Liver (tissue), 9 donors: ENCODE data around the gene PAPOLB. TPM values are rescaled to one million over a fixed set of nuclear protein-coding genes. Genes with fewer than 3 reads are reported as not detected.

Source experiments
- DNase-seq: peaks from one replicate; pipeline ENCODE4 v3.0.0-alpha.2; 2017; ENCODE audit warnings: low spot score
- H3K27ac ChIP-seq, 2 donors: one replicate each; pipeline ENCODE4 v1.7.0; 2013; ENCODE audit warnings: inconsistent platforms in 2 of 2, low read length in 2 of 2, control low read depth in 1 of 2, low read depth in 1 of 2, mild to moderate bottlenecking in 1 of 2
- H3K27me3 ChIP-seq, 4 donors: one replicate each; pipeline versions ENCODE4 v1.6.1 to v1.7.0; 2013; ENCODE audit warnings: low read length in 3 of 4, inconsistent platforms in 1 of 4, mild to moderate bottlenecking in 1 of 4, moderate library complexity in 1 of 4; ENCODE audit not compliant: control insufficient read depth in 4 of 4, insufficient read depth in 4 of 4
- H3K36me3 ChIP-seq, 4 donors: one replicate each; pipeline versions ENCODE4 v1.6.1 to v1.7.0; 2013; ENCODE audit warnings: low read length in 3 of 4, mild to moderate bottlenecking in 3 of 4, low read depth in 1 of 4, moderate library complexity in 1 of 4; ENCODE audit not compliant: control insufficient read depth in 4 of 4, insufficient read depth in 3 of 4
- H3K4me1 ChIP-seq, 4 donors: one replicate each; pipeline versions ENCODE4 v1.6.1 to v1.7.0; 2013; ENCODE audit warnings: low read length in 3 of 4, mild to moderate bottlenecking in 3 of 4, moderate library complexity in 1 of 4; ENCODE audit not compliant: control insufficient read depth in 4 of 4, insufficient read depth in 4 of 4
- H3K4me3 ChIP-seq, 3 donors: one replicate each; pipeline versions ENCODE4 v1.6.1 to v1.7.0; 2013; ENCODE audit warnings: low read length in 3 of 3, control low read depth in 1 of 3, low read depth in 1 of 3, mild to moderate bottlenecking in 1 of 3
- H3K9ac ChIP-seq, 2 donors: one replicate each; pipeline ENCODE4 v1.7.0; 2013; ENCODE audit warnings: low read length in 2 of 2, mild to moderate bottlenecking in 2 of 2, moderate library complexity in 2 of 2, control low read depth in 1 of 2, low read depth in 1 of 2
- H3K9me3 ChIP-seq, 4 donors: one replicate each; pipeline versions ENCODE4 v1.6.1 to v1.7.0; 2013; ENCODE audit warnings: low read length in 3 of 4; ENCODE audit not compliant: control insufficient read depth in 4 of 4
- ATF3 ChIP-seq: IDR thresholded peaks from 2 replicates; pipeline ENCODE4 v1.6.1; 2016; ENCODE audit warnings: antibody characterized with exemption
- CTCF ChIP-seq: fragments of 150-350 bp; IDR thresholded peaks from 2 replicates; pipeline ENCODE4 v1.5.1; 2017; ENCODE audit warnings: improper control_type of control experiment, low read depth, low read length; ENCODE audit not compliant: missing input control
- EGR1 ChIP-seq, 2 donors: IDR thresholded peaks; 2 replicates each; pipeline ENCODE4 v1.6.1; 2016 to 2018; ENCODE audit warnings: antibody characterized with exemption in 2 of 2, low read depth in 2 of 2
- FOXA1 ChIP-seq: IDR thresholded peaks from 2 replicates; pipeline ENCODE4 v1.6.1; 2016; ENCODE audit warnings: antibody characterized with exemption
- FOXA2 ChIP-seq: IDR thresholded peaks from 2 replicates; pipeline ENCODE4 v1.6.1; 2016; ENCODE audit warnings: antibody characterized with exemption
- GABPA ChIP-seq, 2 donors: IDR thresholded peaks in 1 of 2; conservative IDR thresholded peaks in 1 of 2; 2 replicates each; pipeline ENCODE4 v1.6.1; 2016; ENCODE audit warnings: antibody characterized with exemption in 2 of 2, mild to moderate bottlenecking in 1 of 2, moderate library complexity in 1 of 2
- HNF4A ChIP-seq, 2 donors: conservative IDR thresholded peaks; 2 replicates each; pipeline ENCODE4 v1.6.1; 2016; ENCODE audit warnings: antibody characterized with exemption in 2 of 2, mild to moderate bottlenecking in 2 of 2
- HNF4G ChIP-seq: IDR thresholded peaks from 2 replicates; pipeline ENCODE4 v1.6.1; 2016; ENCODE audit warnings: antibody characterized with exemption
- JUND ChIP-seq, 2 donors: IDR thresholded peaks; 2 replicates each; pipeline ENCODE4 v1.6.1; 2016; ENCODE audit warnings: antibody characterized with exemption in 2 of 2
- MAX ChIP-seq: IDR thresholded peaks from 2 replicates; pipeline ENCODE4 v1.6.1; 2016; ENCODE audit warnings: antibody characterized with exemption
- NR2F2 ChIP-seq: IDR thresholded peaks from 2 replicates; pipeline ENCODE4 v1.6.1; 2016; ENCODE audit warnings: antibody characterized with exemption
- RAD21 ChIP-seq, 2 donors: IDR thresholded peaks; 2 replicates each; pipeline ENCODE4 v1.6.1; 2016; ENCODE audit warnings: antibody characterized with exemption in 2 of 2, mild to moderate bottlenecking in 2 of 2
- REST ChIP-seq: IDR thresholded peaks from 2 replicates; pipeline ENCODE4 v1.6.1; 2016; ENCODE audit warnings: antibody characterized with exemption, mild to moderate bottlenecking
- RXRA ChIP-seq, 2 donors: IDR thresholded peaks; 2 replicates each; pipeline ENCODE4 v1.6.1; 2017 to 2018; ENCODE audit warnings: antibody characterized with exemption in 2 of 2, mild to moderate bottlenecking in 1 of 2
- SP1 ChIP-seq: IDR thresholded peaks from 2 replicates; pipeline ENCODE4 v1.6.1; 2018; ENCODE audit warnings: antibody characterized with exemption, mild to moderate bottlenecking
- TAF1 ChIP-seq: conservative IDR thresholded peaks from 2 replicates; pipeline ENCODE4 v1.6.1; 2016; ENCODE audit warnings: antibody characterized with exemption, mild to moderate bottlenecking
- YY1 ChIP-seq: IDR thresholded peaks from 2 replicates; pipeline ENCODE4 v1.6.1; 2016; ENCODE audit warnings: antibody characterized with exemption, mild to moderate bottlenecking
- WGBS: extraction: QIAGEN DNeasy Blood & Tissue Kit; methylation state at CpG from one replicate; pipeline ENCODE4 v1.1.7; 2013; 5-methylcytosine and 5-hydroxymethylcytosine counted together
- polyA plus RNA-seq, 2 donors: library from polyadenylated mRNA; stranded (reverse) in 1 of 2; unstranded in 1 of 2; fragments of 200-250 nt in 1 of 2; fragments of >200 nt in 1 of 2; fragmentation: Nextera tagmentation in 1 of 2; extraction: Ambion mirVana in 1 of 2; gene quantifications; one replicate each; pipeline versions ENCODE4 v1.2.1 to v1.2.3, GENCODE V29; 2013 to 2015
- total RNA-seq, 2 donors: library from RNA; depleted of rRNA; stranded (reverse); fragments of >200 nt; gene quantifications; one replicate each; pipeline ENCODE4 v1.2.3, GENCODE V29; 2014
- donor health status: healthy.
- donor health status: healthy.
- donor health status: healthy.
- donor health status: healthy.
- donor health status: healthy.

The PAPOLB gene
- total and polyA plus RNA-seq, 4 donors, result 0.05 to 0.08 TPM; not detected in 2

GRCh38 chr7:4886671-4887070 is 24.8 kb upstream of the PAPOLB start:
- H3K9me3 ChIP-seq, result no peaks in the 10 kb centered on the region
- no peak overlapping the region for H3K9ac ChIP-seq
- H3K36me3 ChIP-seq, result no peaks in the 10 kb centered on the region
- H3K4me3 ChIP-seq, result no peak overlapping the region
- DNase-seq, result no peak
- H3K4me1 ChIP-seq, result peaks cover 0 to 14% (median 4%) of the 10 kb centered on the region in 4 donors
- H3K27ac ChIP-seq, result no peak overlapping the region
- peaks cover 0 to 14% (median 3%) of the 10 kb centered on the region in 4 donors for H3K27me3 ChIP-seq
- no peak for TF ChIP-seq HNF4A (conservative IDR thresholded peaks at IDR 0.05)
- no peak for TF ChIP-seq ATF3
- no peak for TF ChIP-seq TAF1
- TF ChIP-seq REST, result no peak
- TF ChIP-seq CTCF, result no peak
- TF ChIP-seq GABPA (IDR thresholded peaks at IDR 0.05 in 1 of 2, conservative IDR thresholded peaks at IDR 0.05 in 1 of 2), result no peak
- TF ChIP-seq FOXA2, result no peak
- TF ChIP-seq JUND (IDR thresholded peaks at IDR 0.05), result no peak
- TF ChIP-seq YY1, result no peak
- TF ChIP-seq MAX, result no peak
- TF ChIP-seq NR2F2, result no peak
- no peak for TF ChIP-seq EGR1 (IDR thresholded peaks at IDR 0.05; ENCODE audit: low read depth in 2 of 2)
- no peak for TF ChIP-seq FOXA1
- no peak for TF ChIP-seq RXRA (IDR thresholded peaks at IDR 0.05)
- TF ChIP-seq HNF4G, result no peak
- no peak for TF ChIP-seq RAD21 (IDR thresholded peaks at IDR 0.05)
- 45% methylated on average over 1 of the region's 1 CpG for WGBS

GRCh38 chr7:4885317-4885807 is 23.5 kb upstream of the PAPOLB start:
- Histone ChIP-seq H3K27ac (no peak overlapping the region), H3K9ac (no peak overlapping the region), H3K36me3 (no peaks in the 10 kb centered on the region), H3K27me3 (peaks cover 0 to 14% (median 4%) of the 10 kb centered on the region in 4 donors), H3K4me3 (no peak overlapping the region), H3K9me3 (no peaks in the 10 kb centered on the region), H3K4me1 (peaks cover 0 to 14% (median 4%) of the 10 kb centered on the region in 4 donors)
- WGBS, result 90% methylated on average over 7 of the region's 7 CpGs
- no peak for DNase-seq
- no peak for TF ChIP-seq EGR1 (IDR thresholded peaks at IDR 0.05; ENCODE audit: low read depth in 2 of 2)
- no peak for TF ChIP-seq SP1
- TF ChIP-seq YY1, result no peak
- no peak for TF ChIP-seq JUND (IDR thresholded peaks at IDR 0.05)
- no peak for TF ChIP-seq MAX
- TF ChIP-seq NR2F2, result no peak
- TF ChIP-seq TAF1, result no peak
- TF ChIP-seq HNF4A (conservative IDR thresholded peaks at IDR 0.05), result no peak
- no peak for TF ChIP-seq REST
- TF ChIP-seq FOXA1, result no peak
- no peak for TF ChIP-seq GABPA (IDR thresholded peaks at IDR 0.05 in 1 of 2, conservative IDR thresholded peaks at IDR 0.05 in 1 of 2)
- no peak for TF ChIP-seq CTCF
- no peak for TF ChIP-seq ATF3
- TF ChIP-seq FOXA2, result no peak
- no peak for TF ChIP-seq RAD21 (IDR thresholded peaks at IDR 0.05)
- no peak for TF ChIP-seq RXRA (IDR thresholded peaks at IDR 0.05)
